Uterus (tissue), 4 donors: ENCODE results near the gene DMXL1. TPM values are rescaled to one million over a fixed set of nuclear protein-coding genes. Genes with fewer than 3 reads are reported as not detected.
A peak's percentile ranks its signal among the peaks of the same experiment; 100 is the strongest.

Experiments
- DNase-seq, 2 donors: peaks; one replicate each; pipeline ENCODE4 v3.0.0-alpha.2; 2019 to 2020
- H3K27ac ChIP-seq, 2 donors: fragments of 200-600 bp; sonication (generic); 1 replicate in 1 of 2; 2 replicates in 1 of 2; pipeline ENCODE4 v1.5.1; 2016 to 2018
- H3K27me3 ChIP-seq, 2 donors: fragments of 200-600 bp; sonication (generic); one replicate each; pipeline ENCODE4 v1.5.1; 2018 to 2019; ENCODE audit warnings: control low read depth in 1 of 2
- H3K36me3 ChIP-seq, 2 donors: fragments of 200-600 bp; sonication (generic); one replicate each; pipeline ENCODE4 v1.5.1; 2019; ENCODE audit warnings: control low read depth in 1 of 2
- H3K4me1 ChIP-seq, 2 donors: fragments of 200-600 bp; sonication (generic); one replicate each; pipeline ENCODE4 v1.5.1; 2018 to 2019; ENCODE audit warnings: control low read depth in 1 of 2
- H3K4me3 ChIP-seq, 2 donors: fragments of 200-600 bp; sonication (generic); 1 replicate in 1 of 2; 2 replicates in 1 of 2; pipeline ENCODE4 v1.5.1; 2018 to 2019; ENCODE audit warnings: mild to moderate bottlenecking in 1 of 2
- H3K9me3 ChIP-seq, 2 donors: fragments of 200-600 bp; sonication (generic); one replicate each; pipeline ENCODE4 v1.5.1; 2019; ENCODE audit warnings: control low read depth in 1 of 2
- CTCF ChIP-seq, 4 experiments: fragments of 200-600 bp in 2 of 4; fragments of 450-650 bp in 2 of 4; sonication (generic) in 2 of 4; IDR thresholded peaks; one replicate each; pipeline ENCODE4 v1.5.1; 2016 to 2019; ENCODE audit warnings: antibody characterized with exemption in 4 of 4, mild to moderate bottlenecking in 2 of 4, moderate library complexity in 1 of 4
- POLR2A ChIP-seq, 2 donors: fragments of 450-650 bp; IDR thresholded peaks; one replicate each; pipeline ENCODE4 v1.6.1; 2016; ENCODE audit warnings: antibody characterized with exemption in 2 of 2, mild to moderate bottlenecking in 1 of 2, moderate library complexity in 1 of 2
- intact Hi-C: fragments of 100-400 bp; cut with DNase I; formaldehyde crosslinking; loops from one replicate; pipeline ENCODE4 v1.15.1; 2023; ENCODE audit warnings: low total_unique reads
- total RNA-seq, 4 donors: library from RNA; depleted of rRNA in 3 of 4; stranded (reverse); fragments of >200 nt in 3 of 4; gene quantifications; one replicate each; pipeline versions ENCODE4 v1.1.0 to v1.2.4, GENCODE V29; 2014 to 2023
- donor health status: DM: yes; HTN: yes; CAD: no.

The DMXL1 gene
- 100 to 1,000 TPM in 1 of 4 donors, 10 to 100 TPM in 3; 24.4 to 119 (median 56.1) TPM for total RNA-seq

- Histone ChIP-seq H3K27me3 (no peaks in the 10 kb centered on the region), H3K36me3 (no peaks in the 10 kb centered on the region), H3K27ac (peak within 1 kb of the TSS; percentile 95), H3K4me3 (peak within 1 kb of the TSS; percentile 82 to 85), H3K4me1 (peaks cover 0 to 10% of the 10 kb centered on the region in 2 donors), H3K9me3 (no peaks in the 10 kb centered on the region)
- DNase-seq: peak; percentile 99
- intact Hi-C loops: no loop called here
- TF ChIP-seq CTCF (IDR thresholded peaks at IDR 0.05) (no peak), POLR2A (IDR thresholded peaks at IDR 0.05) (peak; percentile 47 to 82)
Measured at GRCh38 chr5:119070828-119071560, at the start of gene DMXL1. Gene DMXL1 (plus strand): TSS chr5:119071087. CDS start chr5:119071570, 483 bp downstream.

- DNase-seq: no peak
- intact Hi-C loops: no loop called here
Measured at GRCh38 chr5:119021149-119021732, 49.6 kb upstream of the DMXL1 start.

GRCh38 chr5:119022017-119022745, 48.7 kb upstream of the DMXL1 start:
- no peaks in the 10 kb centered on the region for H3K4me1 ChIP-seq
- H3K27me3 ChIP-seq: no peaks in the 10 kb centered on the region
- intact Hi-C loops: no loop called here
- H3K27ac ChIP-seq: no peak overlapping the region
- DNase-seq: no peak
- H3K36me3 ChIP-seq: no peaks in the 10 kb centered on the region
- peak; percentile 20 to 35 (median 26) for TF ChIP-seq CTCF (IDR thresholded peaks at IDR 0.05)
- TF ChIP-seq POLR2A (IDR thresholded peaks at IDR 0.05): no peak
- H3K4me3 ChIP-seq: no peak overlapping the region
- no peaks in the 10 kb centered on the region for H3K9me3 ChIP-seq

More at GRCh38 chr5:119021149-119021732, 49.6 kb upstream of the DMXL1 start:
- no peaks in the 10 kb centered on the region for H3K27me3 ChIP-seq
- no peak for TF ChIP-seq POLR2A (IDR thresholded peaks at IDR 0.05)
- no peak for TF ChIP-seq CTCF (IDR thresholded peaks at IDR 0.05)
- no peaks in the 10 kb centered on the region for H3K9me3 ChIP-seq
- no peak overlapping the region for H3K27ac ChIP-seq
- H3K4me3 ChIP-seq: no peak overlapping the region
- H3K4me1 ChIP-seq: no peaks in the 10 kb centered on the region
- H3K36me3 ChIP-seq: no peaks in the 10 kb centered on the region

- no peak for DNase-seq
- Histone ChIP-seq H3K4me3 (no peak overlapping the region), H3K4me1 (no peaks in the 10 kb centered on the region), H3K36me3 (no peaks in the 10 kb centered on the region), H3K27ac (no peak overlapping the region), H3K9me3 (no peaks in the 10 kb centered on the region), H3K27me3 (no peaks in the 10 kb centered on the region)
- TF ChIP-seq POLR2A (IDR thresholded peaks at IDR 0.05): no peak
- TF ChIP-seq CTCF (IDR thresholded peaks at IDR 0.05): no peak
- intact Hi-C loops: no loop called here
Measured at GRCh38 chr5:119022773-119023172, 48.1 kb upstream of the DMXL1 start.

GRCh38 chr5:119028575-119028974, 42.3 kb upstream of the DMXL1 start:
- no peaks in the 10 kb centered on the region for H3K27me3 ChIP-seq
- no peak overlapping the region for H3K27ac ChIP-seq
- DNase-seq: no peak
- no peak overlapping the region for H3K4me3 ChIP-seq
- TF ChIP-seq CTCF (IDR thresholded peaks at IDR 0.05) (no peak), POLR2A (IDR thresholded peaks at IDR 0.05) (no peak)
- no peaks in the 10 kb centered on the region for H3K4me1 ChIP-seq
- H3K36me3 ChIP-seq: no peaks in the 10 kb centered on the region
- H3K9me3 ChIP-seq: no peaks in the 10 kb centered on the region
- intact Hi-C loops: no loop called here
